DOHH2 (cell line): ENCODE data around the gene TTC7B.

Experiments used
- H3F3A ChIP-seq: fragments of 200-600 bp; sonication (generic), shearing (Covaris generic); 2 replicates; pipeline ENCODE4 v1.6.0; 2016; ENCODE audit warnings: antibody characterized with exemption, mild to moderate bottlenecking; ENCODE audit not compliant: control insufficient read depth, insufficient read depth
- H3K27ac ChIP-seq: fragments of 200-600 bp; sonication (generic); 2 replicates; pipeline ENCODE4 v1.5.1; 2014; ENCODE audit warnings: low read depth, mild to moderate bottlenecking, low read length, moderate library complexity
- H3K27me3 ChIP-seq: fragments of 200-600 bp; sonication (generic); 2 replicates; pipeline ENCODE4 v1.6.1; 2014; ENCODE audit warnings: mild to moderate bottlenecking, low read length, mixed read lengths; ENCODE audit not compliant: control insufficient read depth
- H3K36me3 ChIP-seq: fragments of 200-600 bp; sonication (generic); 2 replicates; pipeline ENCODE4 v1.6.1; 2014; ENCODE audit warnings: mild to moderate bottlenecking, low read length, moderate library complexity, mixed read lengths; ENCODE audit not compliant: control insufficient read depth
- H3K4me1 ChIP-seq: fragments of 200-600 bp; sonication (generic); 2 replicates; pipeline ENCODE4 v1.6.1; 2014; ENCODE audit warnings: mild to moderate bottlenecking, low read length, mixed read lengths; ENCODE audit not compliant: control insufficient read depth
- H3K4me2 ChIP-seq: fragments of 200-600 bp; sonication (generic); 2 replicates; pipeline ENCODE4 v1.6.0; 2014; ENCODE audit warnings: mild to moderate bottlenecking, low read length, moderate library complexity
- H3K4me3 ChIP-seq: fragments of 200-600 bp; sonication (generic); 2 replicates; pipeline ENCODE4 v1.5.1; 2014; ENCODE audit warnings: mild to moderate bottlenecking, low read length, mixed read lengths
- H3K79me2 ChIP-seq: fragments of 200-600 bp; sonication (generic); 2 replicates; pipeline ENCODE4 v1.6.1; 2014; ENCODE audit warnings: mild to moderate bottlenecking, low read length, mixed read lengths; ENCODE audit not compliant: control insufficient read depth
- H3K9me2 ChIP-seq: fragments of 200-600 bp; sonication (generic); replicated peaks from 2 replicates; pipeline ENCODE4 v1.6.1; 2014; ENCODE audit warnings: mild to moderate bottlenecking, low read length, mixed read lengths; ENCODE audit not compliant: control insufficient read depth
- H3K9me3 ChIP-seq: fragments of 200-600 bp; sonication (generic); 2 replicates; pipeline ENCODE4 v1.6.1; 2014; ENCODE audit warnings: antibody characterized with exemption, low read length, mixed read lengths; ENCODE audit not compliant: control insufficient read depth, insufficient read depth
- H4K20me1 ChIP-seq: fragments of 200-600 bp; sonication (generic); 2 replicates; pipeline ENCODE4 v1.6.0; 2014; ENCODE audit warnings: low read depth, mild to moderate bottlenecking, antibody characterized with exemption, low read length, moderate library complexity; ENCODE audit not compliant: control insufficient read depth, insufficient read depth
- EZH2phosphoT487 ChIP-seq: fragments of 200-600 bp; sonication (generic); IDR thresholded peaks from 2 replicates; pipeline ENCODE4 v1.6.1; 2017; ENCODE audit warnings: borderline replicate concordance, mild to moderate bottlenecking, antibody characterized with exemption, low read length, moderate library complexity, mixed read lengths
- TF ChIP-seq, protein P1 (sequence below): fragments of 200-600 bp; sonication (generic); IDR thresholded peaks from one replicate; pipeline ENCODE4 v1.5.1; 2014; ENCODE audit warnings: antibody characterized with exemption, mild to moderate bottlenecking, low read depth, low read length; ENCODE audit not compliant: poor library complexity, severe bottlenecking

The TTC7B gene

DNA sequence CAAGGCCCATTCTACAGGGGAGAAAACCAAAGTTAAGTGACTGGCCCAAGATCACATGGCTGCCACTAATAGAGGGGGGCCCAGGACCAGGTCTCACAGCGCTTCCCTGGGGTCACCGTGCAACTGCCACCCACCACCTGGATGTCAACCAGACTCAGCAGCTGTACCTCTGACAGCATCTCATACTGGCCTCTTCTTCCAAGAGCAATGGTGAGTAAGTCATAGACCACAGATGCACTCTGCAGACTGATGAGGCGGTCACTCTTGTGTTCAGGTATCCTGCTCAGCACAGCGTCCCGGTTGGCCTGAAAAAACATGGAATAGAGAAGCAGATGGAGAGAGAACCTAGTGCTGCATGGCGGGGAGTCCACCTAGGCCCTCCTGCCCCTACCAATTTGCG lies 139.9 kb downstream of the TTC7B start:
- Histone ChIP-seq H3K4me2 (no peak overlapping the region), H3F3A (no peaks in the 10 kb centered on the region), H3K4me1 (peaks cover 8% of the 10 kb centered on the region)

DNA sequence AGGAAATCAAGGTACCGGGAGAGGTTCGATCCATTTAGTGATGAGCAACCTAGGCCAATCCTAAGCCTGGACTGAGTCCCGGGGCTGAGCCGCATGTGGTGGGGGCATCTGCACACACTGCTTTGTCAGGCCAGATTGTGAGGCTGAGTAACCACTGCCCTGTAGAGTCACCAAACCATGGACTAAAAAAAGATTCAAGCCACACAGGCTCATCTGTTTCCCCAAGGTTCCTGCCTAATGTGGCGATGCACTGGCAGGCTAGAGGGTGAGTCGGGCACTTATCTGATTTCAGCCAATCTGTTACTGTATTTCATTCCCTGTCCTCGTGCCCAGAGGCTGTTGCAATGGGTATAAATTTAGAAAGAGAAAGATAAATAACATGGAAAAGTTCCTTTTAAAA lies 140.8 kb downstream of the TTC7B start:
- Histone ChIP-seq H3K27ac (no peak overlapping the region), H3K4me1 (peaks cover 17% of the 10 kb centered on the region), H3K79me2 (no peaks in the 10 kb centered on the region), H3K9me3 (no peaks in the 10 kb centered on the region), H3F3A (no peaks in the 10 kb centered on the region), H4K20me1 (no peaks in the 10 kb centered on the region), H3K4me2 (no peak overlapping the region), H3K4me3 (no peak overlapping the region), H3K36me3 (no peaks in the 10 kb centered on the region), H3K9me2 (no peaks in the 10 kb centered on the region), H3K27me3 (no peaks in the 10 kb centered on the region)
- TF ChIP-seq, protein P1, sequence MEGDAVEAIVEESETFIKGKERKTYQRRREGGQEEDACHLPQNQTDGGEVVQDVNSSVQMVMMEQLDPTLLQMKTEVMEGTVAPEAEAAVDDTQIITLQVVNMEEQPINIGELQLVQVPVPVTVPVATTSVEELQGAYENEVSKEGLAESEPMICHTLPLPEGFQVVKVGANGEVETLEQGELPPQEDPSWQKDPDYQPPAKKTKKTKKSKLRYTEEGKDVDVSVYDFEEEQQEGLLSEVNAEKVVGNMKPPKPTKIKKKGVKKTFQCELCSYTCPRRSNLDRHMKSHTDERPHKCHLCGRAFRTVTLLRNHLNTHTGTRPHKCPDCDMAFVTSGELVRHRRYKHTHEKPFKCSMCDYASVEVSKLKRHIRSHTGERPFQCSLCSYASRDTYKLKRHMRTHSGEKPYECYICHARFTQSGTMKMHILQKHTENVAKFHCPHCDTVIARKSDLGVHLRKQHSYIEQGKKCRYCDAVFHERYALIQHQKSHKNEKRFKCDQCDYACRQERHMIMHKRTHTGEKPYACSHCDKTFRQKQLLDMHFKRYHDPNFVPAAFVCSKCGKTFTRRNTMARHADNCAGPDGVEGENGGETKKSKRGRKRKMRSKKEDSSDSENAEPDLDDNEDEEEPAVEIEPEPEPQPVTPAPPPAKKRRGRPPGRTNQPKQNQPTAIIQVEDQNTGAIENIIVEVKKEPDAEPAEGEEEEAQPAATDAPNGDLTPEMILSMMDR = no peak
- TF ChIP-seq EZH2phosphoT487 = no peak

More for the DNA sequence above, 139.9 kb downstream of the TTC7B start:
- no peak for TF ChIP-seq EZH2phosphoT487
- TF ChIP-seq, protein P1 = no peak
- Histone ChIP-seq H4K20me1 (no peaks in the 10 kb centered on the region), H3K79me2 (no peaks in the 10 kb centered on the region), H3K36me3 (no peaks in the 10 kb centered on the region), H3K27ac (no peak overlapping the region), H3K9me2 (no peaks in the 10 kb centered on the region), H3K27me3 (no peaks in the 10 kb centered on the region), H3K9me3 (no peaks in the 10 kb centered on the region), H3K4me3 (no peak overlapping the region)

DNA sequence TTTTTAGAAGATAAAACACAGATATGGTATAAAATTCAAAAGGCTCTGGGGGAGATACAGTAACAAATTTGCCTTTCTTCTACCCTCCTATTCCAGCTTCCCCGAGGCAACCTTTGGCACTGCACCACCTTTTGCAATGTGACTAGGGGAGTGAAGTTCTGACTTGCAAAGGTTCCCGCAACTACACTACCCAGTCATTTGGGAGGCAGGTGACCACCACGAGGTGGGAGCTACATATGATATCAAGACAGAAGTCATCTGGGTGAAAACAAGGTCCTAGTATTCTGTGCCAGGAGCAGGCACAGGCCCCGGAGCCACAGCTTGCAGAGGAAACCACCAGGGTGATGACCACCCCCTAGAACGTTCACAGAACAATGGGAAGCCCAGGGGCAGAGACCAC lies 141.5 kb downstream of the TTC7B start:
- H3K9me2 ChIP-seq = no peaks in the 10 kb centered on the region
- H3K36me3 ChIP-seq = no peaks in the 10 kb centered on the region
- H3F3A ChIP-seq = no peaks in the 10 kb centered on the region
- no peak for TF ChIP-seq EZH2phosphoT487
- TF ChIP-seq, protein P1 = no peak
- peaks cover 17% of the 10 kb centered on the region for H3K4me1 ChIP-seq
- no peak overlapping the region for H3K4me2 ChIP-seq
- no peak overlapping the region for H3K4me3 ChIP-seq
- H3K9me3 ChIP-seq = no peaks in the 10 kb centered on the region
- no peaks in the 10 kb centered on the region for H3K79me2 ChIP-seq
- H4K20me1 ChIP-seq = no peaks in the 10 kb centered on the region
- no peaks in the 10 kb centered on the region for H3K27me3 ChIP-seq
- no peak overlapping the region for H3K27ac ChIP-seq
